Activated CD4-positive, alpha-beta T cell treated with anti-CD3 and anti-CD28 coated beads for 24 hours (primary cell): ENCODE results near the gene HTT.

ENCODE experiments used
- DNase-seq, 2 donors: peaks; one replicate each; pipeline ENCODE4 v3.0.0-alpha.2; 2020; ENCODE audit warnings: low read depth in 2 of 2

Gene HTT

DNA sequence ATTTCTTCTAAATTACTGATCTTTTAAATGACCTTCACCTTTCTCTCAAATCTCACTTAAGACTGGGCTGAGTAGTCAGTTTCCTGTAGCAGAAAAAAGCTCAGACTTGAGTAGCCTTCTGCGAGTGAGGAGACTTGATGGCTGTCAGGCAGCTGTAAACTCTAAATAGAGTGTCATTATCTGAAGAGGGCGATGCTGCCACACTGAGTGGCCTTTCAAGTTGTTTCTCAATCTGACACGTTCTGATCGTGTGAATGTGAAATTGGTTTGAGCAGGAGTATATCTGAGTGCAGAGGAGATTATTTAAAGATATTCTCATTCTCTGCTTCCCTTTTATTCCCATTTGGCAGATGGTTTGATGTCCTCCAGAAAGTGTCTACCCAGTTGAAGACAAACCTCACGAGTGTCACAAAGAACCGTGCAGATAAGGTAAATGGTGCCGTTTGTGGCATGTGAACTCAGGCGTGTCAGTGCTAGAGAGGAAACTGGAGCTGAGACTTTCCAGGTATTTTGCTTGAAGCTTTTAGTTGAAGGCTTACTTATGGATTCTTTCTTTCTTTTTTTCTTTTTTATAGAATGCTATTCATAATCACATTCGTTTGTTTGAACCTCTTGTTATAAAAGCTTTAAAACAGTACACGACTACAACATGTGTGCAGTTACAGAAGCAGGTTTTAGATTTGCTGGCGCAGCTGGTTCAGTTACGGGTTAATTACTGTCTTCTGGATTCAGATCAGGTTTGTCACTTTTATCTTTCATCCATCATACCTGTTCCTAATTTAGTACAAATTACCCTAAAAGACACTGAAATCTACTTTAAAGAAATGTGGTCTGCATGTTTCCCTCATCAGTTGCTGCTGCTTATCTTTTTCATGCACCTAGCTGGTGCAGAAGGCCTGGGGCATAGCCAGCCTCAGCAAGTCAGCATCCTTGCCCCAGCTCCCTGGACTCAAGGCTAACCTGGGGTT, 100.2 kb downstream of the HTT start:
- DNase-seq = no peak

DNA sequence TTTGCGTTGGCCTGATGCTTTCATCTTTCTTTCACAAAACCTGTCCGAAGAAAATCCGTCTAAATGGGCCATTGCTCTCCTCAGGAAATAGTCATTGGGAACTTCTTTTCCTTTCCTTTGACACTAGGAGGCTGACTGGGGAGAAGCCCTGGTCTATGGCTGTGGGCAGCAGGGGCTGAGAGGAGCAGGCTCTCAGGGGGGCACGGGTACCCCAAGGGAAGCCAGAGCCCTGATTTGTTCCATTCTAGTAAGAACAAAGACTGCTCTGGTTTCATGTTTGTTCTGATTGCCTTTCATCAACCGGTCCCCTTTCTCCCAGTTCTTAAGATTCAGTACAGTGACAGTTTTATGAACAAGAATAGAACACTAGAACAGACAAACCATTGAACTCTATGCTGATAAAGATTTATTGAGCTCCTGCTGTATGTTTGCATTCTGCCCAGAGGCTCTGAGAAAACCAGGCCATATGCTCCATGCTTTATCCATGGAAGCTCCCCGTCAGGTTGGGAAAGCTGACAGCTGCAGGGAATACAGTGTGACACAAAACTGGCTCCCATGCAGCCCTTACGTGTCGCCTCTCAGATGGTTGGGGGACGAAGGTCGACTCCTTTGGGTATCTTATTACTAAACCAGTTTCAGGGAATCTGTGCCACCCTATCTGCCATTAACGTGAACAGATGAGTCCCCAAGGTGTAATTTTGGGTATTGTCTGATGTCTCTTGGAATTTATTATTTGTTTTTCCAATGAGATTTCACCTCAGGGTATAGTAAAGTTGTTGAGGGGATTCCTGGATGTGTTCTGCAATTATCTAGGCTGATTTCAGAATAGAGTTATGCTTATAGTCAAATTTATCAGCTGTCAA, 102.1 kb downstream of the HTT start:
- DNase-seq = no peak

DNA sequence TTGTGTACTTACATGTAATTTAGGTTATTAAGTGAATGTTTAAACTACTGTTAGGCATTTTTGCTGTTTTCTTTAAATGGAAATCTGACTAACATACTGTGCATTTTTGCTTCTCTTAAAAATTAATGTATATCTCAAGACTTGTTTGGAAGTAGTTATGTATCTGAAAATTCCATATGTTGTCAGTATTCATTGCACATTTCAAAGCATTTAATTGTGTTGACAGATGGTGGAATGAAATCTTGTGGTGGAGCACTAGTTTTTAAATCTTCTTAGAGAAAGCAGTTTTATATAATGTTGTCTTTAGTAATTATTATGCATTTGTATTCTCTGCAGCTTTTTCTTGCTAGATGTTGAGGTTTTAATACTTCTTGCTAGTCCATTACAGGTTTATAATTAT, 102.9 kb downstream of the HTT start:
- no peak for DNase-seq

DNA sequence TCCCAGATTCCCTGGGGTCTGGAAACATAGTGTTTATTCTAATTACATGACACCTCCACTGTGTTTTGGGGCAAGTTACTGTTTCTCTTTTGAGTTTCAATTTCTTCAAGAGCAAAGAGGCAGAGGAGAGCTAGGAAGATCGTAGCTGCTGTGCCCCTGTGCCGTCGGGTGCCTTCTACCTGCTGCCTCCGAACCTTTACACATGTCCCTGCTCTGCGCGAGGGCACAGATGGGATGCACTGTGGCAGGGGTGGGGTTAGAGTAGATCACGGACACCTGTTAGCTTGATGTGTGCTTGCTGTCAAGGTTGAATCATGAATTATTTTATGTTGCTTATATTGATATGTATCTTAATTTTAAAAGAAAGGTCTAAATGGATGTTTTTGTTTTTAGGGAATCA, 103.4 kb downstream of the HTT start:
- DNase-seq = no peak

DNA sequence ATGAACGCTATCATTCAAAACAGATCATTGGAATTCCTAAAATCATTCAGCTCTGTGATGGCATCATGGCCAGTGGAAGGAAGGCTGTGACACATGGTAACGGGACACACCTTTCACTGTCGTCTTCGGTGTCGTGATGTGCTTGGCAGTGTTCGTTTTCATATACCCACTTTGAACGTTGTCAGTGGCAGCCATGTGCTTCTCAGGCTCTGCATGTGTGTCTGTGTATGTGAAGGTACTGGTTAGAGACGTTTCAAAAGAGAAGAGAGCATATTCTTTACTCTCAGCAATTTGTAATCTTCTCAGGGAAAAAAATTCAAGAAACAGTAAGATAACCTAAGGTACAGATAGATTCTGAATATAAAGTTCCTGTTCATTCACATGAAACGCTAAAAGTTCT, 103.9 kb downstream of the HTT start:
- no peak for DNase-seq

DNA sequence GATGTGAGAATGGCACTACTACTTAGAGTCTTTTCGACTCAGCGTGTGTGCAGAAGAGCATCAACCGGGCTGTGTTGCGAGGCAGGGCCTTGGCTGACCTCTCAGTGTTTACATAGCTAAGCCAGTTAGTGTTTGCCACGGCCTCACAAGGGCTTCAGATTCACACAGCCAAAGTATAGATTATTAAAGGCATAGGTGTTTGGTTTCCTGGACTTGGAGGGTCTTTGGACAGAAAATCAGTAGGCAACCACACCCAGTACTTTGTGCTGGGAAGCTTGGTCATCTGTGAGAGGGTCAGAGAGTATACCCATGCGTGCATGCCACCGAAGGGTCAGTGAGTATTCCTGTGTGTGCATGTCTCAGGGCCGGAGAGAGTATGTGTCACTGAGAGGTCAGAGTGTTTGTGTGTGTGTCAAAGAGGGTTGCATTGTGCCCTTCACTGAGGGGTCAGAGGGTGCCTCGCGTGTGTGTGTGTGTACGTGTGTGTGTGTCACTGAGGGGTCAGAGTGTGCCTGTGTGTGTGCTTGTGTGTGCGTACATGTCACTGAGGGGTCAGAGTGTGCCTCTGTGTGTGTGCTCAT, 104.7 kb downstream of the HTT start:
- DNase-seq = no peak

DNA sequence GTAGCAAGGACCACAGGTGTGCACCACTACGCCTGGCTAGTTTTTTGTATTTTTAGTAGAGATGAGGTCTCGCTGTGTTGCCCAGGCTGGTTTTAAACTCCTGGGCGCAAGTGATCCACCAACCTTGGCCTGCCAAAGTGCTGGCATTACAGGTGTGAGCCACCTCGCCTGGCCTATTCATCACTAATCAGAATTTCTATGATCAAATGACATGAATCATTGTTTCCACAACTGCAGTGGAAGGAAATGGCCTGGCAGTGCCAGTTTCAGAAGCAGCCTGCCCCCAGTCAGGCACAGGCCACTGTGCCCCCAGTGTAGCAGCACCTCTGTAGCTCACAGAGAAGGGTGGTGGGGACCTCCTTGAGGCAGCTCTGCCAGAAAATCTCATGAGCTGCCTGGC, 108.5 kb downstream of the HTT start:
- DNase-seq = no peak

DNA sequence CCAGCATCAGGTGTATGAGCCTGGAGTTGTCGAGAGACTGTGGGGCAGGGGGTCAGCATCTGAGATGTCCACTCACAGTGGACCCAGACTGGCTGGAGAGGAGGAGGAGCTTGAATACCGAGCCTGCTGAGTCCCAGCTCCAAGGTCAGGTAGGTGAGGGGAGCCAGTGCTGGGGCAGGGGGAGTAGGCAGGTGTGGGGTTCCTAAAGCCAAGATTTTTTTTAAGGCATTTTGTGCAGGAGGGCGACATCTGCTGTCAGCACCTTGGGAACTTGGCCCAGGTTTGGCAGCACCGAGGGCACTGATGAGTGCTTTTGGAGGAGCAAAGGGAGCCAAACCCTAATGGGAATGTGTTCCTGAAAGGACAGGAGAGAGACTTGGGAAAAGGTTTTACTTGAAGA, 110.2 kb downstream of the HTT start:
- DNase-seq = no peak

DNA sequence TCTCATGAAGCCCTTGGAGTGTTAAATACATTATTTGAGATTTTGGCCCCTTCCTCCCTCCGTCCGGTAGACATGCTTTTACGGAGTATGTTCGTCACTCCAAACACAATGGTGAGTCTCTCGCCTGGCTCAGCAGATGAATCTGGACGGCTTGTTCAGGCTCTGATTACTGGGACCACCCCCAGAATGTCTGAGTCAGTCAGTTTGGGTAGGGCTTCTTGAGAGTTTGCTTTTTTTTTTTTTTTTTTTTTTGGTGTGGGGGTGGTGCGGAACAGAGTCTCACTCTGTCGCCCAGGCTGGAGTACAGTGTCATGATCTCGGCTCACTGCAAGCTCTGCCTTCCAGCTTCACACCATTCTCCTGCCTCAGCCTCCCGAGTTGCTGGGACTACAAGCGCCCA, 112.1 kb downstream of the HTT start:
- DNase-seq = no peak

DNA sequence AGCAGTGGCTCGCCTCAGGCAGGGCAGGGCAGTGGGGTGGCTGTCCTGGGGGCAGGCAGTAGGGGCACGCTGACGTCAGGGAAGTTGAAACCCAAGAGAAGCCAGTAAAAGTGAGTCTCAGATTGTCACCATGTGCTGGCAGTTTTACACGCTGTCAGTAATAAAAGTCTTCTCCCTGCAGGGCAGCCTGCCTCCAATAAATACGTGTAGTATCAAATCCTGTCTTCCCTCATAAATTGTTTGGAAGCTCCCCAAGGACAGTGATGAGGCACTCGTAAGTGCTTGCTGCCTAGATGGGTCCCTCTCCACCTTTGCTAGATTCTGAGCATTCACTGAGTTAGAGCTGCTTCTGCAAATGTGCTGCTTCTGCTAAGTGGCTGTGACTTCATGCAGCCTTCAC, 113.6 kb downstream of the HTT start:
- DNase-seq = no peak

DNA sequence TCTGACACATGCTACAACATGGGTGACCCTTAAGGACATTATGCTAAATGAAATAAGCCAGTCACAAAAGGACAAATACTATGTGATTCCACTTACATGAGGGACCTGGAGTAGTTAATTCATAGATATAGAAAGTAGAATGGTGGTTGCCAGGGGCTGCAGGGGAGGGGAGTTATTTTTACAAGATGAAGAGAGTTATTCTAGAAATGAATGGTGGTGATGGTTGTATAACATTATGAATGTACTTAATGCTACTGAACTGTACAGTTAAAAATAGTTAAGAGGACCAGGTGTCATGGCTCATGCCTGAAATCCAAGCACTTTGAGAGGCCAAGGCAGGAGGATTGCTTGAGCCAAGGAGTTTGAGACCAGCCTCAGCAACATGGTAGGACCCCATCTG, 115.0 kb downstream of the HTT start:
- DNase-seq = no peak

DNA sequence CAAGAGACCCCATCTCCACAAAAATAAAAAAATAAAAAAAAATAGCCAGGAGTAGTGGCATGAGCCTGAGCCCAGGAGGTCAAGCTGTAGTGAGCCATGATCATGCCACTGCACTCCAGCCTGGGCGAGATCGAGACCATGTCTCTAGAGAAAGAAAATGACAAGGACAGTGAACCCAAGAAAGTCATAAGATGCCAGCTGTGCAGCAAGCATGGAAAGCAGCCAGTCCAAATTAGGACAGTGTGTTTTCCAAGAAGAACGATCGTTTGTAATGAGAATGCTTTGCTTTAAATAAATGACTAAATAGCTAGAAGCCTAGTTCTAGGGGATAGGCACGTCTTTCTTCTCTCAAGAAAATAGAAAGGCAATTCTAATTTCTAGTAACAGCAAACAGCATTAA, 116.1 kb downstream of the HTT start:
- no peak for DNase-seq

DNA sequence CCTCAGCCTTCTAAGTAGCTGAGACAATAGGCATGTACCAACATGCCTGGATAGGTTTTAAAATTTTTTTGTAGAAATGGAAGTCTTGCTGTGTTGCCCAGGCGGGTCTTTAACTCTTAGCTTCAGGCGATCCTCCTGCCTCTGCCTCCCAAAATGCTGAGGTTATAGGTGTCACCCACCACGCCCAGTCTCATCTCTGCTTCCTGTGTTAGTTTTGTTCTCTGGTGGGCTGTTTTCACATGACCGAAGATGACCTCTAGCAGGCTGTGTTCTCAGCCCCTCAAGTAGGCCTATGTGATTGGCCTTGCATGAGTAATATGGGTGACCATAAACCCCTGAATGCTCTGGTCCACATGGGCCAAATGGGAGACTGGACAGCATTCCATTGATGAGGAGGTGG, 117.7 kb downstream of the HTT start:
- no peak for DNase-seq

DNA sequence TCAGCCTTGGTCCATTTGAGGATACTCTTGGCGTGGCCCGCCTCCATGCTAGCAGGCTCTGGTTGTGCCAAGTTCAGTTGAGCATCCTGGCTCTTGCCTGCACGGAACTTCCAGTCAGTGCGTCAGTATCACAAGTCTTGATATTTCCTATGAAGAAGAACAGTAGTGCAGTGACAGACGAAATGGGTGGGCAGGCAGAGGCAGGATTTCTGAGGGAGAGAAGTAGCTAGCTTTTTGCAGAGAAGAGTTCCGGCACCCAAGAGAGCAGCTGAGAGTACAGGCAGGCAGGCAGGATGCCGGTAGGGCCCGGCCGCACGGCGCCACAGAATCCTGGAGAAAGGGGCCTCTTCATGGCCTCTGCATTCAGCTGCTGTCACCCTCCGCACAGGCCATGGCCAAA, 118.3 kb downstream of the HTT start:
- no peak for DNase-seq

DNA sequence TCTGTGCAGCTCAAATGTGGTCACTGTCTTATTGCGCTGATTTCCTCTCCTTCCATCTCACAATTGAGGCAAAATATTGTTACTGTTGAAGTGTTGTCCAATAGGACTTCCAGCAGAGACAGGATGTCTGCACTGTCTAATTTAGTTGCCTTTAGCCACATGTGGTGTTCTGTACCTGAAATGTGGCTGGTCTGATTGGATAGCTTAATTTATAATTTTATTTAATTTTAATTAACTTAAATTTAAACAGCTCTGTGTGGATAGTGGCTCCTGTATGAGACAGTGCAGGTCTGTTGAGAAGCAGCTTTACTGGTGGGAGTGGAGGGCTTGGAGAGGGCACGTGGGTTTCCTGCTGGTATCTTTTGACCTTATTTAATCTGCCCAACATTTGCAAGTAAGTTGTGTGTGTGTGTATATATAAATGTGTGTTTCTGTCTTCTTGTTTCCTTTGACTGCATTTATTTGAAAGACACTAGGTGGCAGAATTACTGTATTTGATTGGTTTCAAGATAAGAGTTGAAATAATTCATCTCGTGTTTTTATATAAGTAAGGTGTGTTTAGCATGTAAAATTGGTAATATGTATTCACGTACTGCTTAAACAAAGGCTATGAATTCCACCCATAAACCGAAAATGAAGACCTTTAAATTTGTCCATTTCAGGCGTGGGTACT, 119.2 kb downstream of the HTT start:
- no peak for DNase-seq

DNA sequence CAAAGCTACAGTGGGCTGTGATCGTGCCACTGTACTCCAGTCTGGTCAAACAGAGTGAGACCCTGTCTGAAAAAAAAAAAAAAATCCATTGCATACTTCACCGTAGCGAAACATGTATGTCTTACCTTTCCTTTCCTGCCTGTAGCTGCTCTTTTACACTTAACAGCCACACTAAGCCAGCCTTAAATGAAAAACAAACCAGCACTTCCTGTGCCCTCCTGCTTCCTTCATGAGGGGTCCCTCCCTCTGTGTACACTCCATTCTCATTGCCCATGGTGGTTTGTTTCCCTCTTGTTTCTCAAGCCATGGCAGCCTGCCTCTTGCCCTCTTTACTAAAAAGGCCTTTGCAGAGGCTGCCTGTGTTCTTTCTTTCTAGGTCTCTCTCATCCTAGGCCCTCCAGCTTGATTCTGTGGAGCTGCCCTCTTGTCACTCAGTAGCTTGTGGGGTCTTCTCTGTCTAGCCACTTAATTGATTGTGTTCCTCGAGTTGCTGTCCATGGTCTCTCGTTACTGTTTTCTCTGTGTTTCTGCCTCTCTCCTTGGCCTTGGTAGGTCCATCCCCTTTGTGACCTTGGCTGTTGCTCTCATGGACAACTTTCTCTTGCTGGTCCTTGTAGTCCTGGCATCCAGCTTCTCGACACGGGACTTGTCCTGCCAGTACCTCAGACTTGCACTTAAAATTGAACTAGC, 122.3 kb downstream of the HTT start:
- no peak for DNase-seq

DNA sequence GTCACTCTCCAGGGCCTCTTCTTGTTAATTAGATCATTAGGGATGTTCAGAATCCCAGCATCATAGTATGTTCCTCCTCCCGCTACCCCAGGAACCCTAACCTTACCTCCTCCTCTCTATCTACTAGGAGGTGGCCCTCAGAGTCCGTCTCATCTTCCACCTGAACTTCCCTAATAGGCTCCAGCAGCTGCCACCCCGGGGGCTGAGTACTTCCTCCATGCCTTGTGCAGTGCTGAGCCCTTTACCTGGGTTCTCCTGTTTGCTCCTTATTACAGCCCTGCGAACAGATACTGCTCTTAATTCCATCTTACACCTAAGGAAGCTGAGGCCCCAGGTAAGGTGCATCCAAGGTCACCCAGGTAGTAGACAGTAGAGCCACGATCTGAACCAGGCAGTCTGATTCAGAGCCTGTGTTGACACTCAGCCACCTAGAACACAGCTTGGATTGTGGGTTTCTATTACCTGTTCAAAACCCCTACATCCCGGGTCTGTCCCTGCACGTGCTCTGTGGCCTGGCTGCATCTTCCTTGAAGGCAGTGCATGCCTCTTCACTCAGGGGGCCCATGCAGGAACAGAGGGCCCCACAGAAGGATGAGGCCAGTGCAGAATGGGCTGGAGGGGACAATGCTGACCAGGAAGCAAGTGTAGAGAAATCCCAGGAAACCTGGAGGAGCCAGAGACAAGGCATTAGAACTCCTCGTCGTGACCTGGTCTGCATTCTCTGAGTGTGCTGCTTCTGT, 123.1 kb downstream of the HTT start:
- no peak for DNase-seq

DNA sequence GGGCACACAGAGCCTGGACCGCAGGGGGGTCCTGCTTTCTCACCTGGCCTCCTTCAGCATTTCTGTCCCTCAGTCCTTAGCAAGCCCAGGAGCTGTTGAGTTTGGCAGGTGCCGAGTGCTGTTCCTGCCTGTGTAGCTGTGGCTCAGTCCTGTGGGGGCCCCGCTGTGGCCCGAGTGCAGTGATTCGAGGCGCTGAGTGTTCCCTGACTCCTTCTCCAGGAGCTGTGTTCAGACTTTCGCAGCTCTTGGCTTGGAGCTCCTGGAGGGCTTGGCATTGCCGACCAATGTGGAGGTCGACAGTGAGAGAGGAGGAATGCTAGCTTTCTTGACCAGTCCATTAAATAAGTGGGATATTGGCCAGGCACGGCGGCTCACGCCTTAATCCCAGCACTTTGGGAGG, 124.4 kb downstream of the HTT start:
- no peak for DNase-seq

DNA sequence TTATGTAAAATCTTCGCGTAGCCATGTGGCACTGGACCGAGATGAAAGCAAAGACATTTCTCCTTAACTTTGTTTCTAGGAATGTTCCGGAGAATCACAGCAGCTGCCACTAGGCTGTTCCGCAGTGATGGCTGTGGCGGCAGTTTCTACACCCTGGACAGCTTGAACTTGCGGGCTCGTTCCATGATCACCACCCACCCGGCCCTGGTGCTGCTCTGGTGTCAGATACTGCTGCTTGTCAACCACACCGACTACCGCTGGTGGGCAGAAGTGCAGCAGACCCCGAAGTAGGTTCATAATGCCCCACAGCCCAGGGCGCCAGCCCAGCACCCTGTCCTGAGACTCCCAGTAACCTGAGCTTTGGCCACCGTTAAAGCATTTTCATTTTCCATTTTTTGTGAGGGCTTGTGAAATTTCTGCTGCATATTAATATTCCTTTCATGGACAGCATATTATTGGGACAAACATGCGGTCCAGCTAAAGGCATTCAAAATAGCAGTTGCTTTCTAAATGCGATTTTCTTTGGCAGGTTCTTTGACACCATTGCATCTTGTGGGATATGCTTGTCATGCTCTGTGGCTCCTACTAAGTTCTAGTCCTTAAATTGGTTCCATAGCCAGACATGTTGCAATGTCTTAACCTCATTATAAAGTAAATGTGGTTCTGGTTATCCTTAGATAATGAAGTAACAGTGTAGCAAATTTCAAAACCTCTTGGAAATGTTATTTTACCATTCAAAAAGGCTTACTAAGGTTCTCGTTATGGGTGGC, 125.4 kb downstream of the HTT start:
- no peak for DNase-seq
